ENCODE results near the gene OLFML2B. TPM values are rescaled to one million over a fixed set of nuclear protein-coding genes. Genes with fewer than 3 reads are reported as not detected.

The OLFML2B gene
- total RNA-seq, 2 donors from 2014 or later, result 0.75 to 1.00 TPM

DNA sequence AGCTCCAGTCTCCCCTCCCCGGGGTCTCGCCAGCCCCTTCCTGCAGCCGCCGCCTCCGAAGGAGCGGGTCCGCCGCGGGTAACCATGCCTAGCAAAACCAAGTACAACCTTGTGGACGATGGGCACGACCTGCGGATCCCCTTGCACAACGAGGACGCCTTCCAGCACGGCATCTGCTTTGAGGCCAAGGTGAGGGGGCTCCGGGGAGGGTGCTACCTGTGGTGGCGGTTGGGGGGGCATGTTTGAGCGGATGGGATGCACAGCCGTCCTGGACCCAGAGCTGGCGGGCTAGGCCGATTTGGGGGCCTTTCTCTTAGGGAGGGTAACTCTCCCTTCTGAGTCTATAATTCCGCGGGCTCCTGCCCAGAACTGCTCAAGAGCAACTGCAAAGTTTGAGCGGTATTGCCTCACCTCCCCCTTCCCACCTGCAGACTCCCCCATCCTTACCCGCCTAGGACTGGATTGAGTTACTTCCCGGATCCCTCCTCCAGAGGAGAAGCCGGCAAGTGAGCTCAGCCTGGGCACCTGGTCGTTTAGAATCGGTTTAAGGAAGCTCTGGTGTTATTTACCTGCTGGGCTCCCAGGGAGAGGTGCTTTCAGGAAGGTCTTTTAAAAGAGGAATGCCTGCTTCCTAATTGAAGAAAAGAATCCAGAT lies 46.6 kb upstream of the OLFML2B start:
- Histone ChIP-seq H3K4me1 (ENCODE audit: control insufficient read depth, insufficient read depth, low read length) (peaks cover 3% of the 10 kb centered on the region), H3K9ac (ENCODE audit: extremely low read depth, low read length, poor library complexity, severe bottlenecking) (peak overlapping the region; percentile 4), H3K27me3 (ENCODE audit: control insufficient read depth, insufficient read depth, low read length, poor library complexity, severe bottlenecking) (peaks cover 37% of the 10 kb centered on the region), H3K9me3 (ENCODE audit: control insufficient read depth, low read length) (peaks cover 10% of the 10 kb centered on the region), H3K27ac (ENCODE audit: low read depth, low read length) (no peak overlapping the region), H3K36me3 (ENCODE audit: control insufficient read depth, insufficient read depth, low read length) (no peaks in the 10 kb centered on the region), H3K4me3 (ENCODE audit: low read length) (peak overlapping the region; percentile 80)
- Mint-ChIP-seq H3K9me3 (peaks cover 2% of the 10 kb centered on the region), H3K27ac (no peak overlapping the region), H3K4me3 (peak overlapping the region; percentile 71), H3K27me3 (ENCODE audit: insufficient read depth) (peaks cover 17% of the 10 kb centered on the region), H3K4me1 (peaks cover 15% of the 10 kb centered on the region), H3K36me3 (ENCODE audit: low read depth) (peaks cover 1% of the 10 kb centered on the region)
- 0% methylated on average over 8 to 29 of the region's 29 CpGs for WGBS, 2 experiments (ENCODE audit: insufficient coverage in 1 of 2, insufficient read length in 1 of 2)
- DNase-seq, result peak; percentile 84
- TF ChIP-seq, protein P1, sequence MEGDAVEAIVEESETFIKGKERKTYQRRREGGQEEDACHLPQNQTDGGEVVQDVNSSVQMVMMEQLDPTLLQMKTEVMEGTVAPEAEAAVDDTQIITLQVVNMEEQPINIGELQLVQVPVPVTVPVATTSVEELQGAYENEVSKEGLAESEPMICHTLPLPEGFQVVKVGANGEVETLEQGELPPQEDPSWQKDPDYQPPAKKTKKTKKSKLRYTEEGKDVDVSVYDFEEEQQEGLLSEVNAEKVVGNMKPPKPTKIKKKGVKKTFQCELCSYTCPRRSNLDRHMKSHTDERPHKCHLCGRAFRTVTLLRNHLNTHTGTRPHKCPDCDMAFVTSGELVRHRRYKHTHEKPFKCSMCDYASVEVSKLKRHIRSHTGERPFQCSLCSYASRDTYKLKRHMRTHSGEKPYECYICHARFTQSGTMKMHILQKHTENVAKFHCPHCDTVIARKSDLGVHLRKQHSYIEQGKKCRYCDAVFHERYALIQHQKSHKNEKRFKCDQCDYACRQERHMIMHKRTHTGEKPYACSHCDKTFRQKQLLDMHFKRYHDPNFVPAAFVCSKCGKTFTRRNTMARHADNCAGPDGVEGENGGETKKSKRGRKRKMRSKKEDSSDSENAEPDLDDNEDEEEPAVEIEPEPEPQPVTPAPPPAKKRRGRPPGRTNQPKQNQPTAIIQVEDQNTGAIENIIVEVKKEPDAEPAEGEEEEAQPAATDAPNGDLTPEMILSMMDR (conservative IDR thresholded peaks at IDR 0.05), result peak; percentile 13

DNA sequence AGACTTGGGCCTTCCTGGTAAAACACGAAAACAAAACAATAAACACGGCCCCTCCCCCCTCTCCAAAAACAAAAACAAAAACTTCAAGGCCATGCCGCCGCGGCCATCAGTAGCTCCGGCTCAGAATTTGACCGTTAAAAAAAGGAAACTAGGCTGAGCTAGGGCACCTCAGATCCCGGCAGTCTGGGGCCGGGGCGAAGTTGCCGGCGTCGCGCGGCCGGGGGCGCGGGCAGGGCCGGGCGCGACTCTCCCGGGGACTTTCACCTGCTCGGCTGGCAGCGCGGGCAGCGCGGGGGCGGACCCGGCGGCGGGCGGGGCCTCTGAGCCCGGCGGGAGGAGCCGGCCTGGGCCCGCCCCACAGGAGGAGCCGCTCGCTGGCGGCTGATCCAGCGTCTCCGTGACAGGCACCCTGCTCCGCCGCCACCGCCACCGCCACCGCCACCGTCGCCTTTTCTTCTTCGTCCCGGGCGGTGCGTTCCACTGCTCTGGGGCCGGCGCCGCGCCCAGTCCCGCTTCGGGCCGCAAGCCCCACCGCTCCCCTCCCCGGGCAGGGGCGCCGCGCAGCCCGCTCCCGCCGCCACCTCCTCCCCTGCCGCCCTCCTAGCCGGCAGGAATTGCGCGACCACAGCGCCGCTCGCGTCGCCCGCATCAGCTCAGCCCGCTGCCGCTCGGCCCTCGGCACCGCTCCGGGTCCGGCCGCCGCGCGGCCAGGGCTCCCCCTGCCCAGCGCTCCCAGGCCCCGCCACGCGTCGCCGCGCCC lies 45.8 kb upstream of the OLFML2B start, which contains the start of gene NOS1AP:
Gene NOS1AP, plus strand, starts transcription at position 358 of the 760 bp plus-strand sequence. CDS start 487 bp downstream, outside the sequence.
- peak within 1 kb of the TSS; percentile 80 for H3K4me3 ChIP-seq (ENCODE audit: low read length)
- H3K9me3 Mint-ChIP-seq, result peaks cover under 1% of the 10 kb centered on the region
- H3K27me3 ChIP-seq (ENCODE audit: control insufficient read depth, insufficient read depth, low read length, poor library complexity, severe bottlenecking), result peaks cover 37% of the 10 kb centered on the region
- H3K9me3 ChIP-seq (ENCODE audit: control insufficient read depth, low read length), result peaks cover 5% of the 10 kb centered on the region
- peak within 1 kb of the TSS; percentile 71 for H3K4me3 Mint-ChIP-seq
- peaks cover under 1% of the 10 kb centered on the region for H3K36me3 Mint-ChIP-seq (ENCODE audit: low read depth)
- WGBS, 2 experiments (ENCODE audit: insufficient coverage in 1 of 2, insufficient read length in 1 of 2), result 0 to 1% methylated on average over 31 to 95 of the region's 95 CpGs
- H3K27ac ChIP-seq (ENCODE audit: low read depth, low read length), result no peak within 1 kb of the TSS
- H3K9ac ChIP-seq (ENCODE audit: extremely low read depth, low read length, poor library complexity, severe bottlenecking), result peak within 1 kb of the TSS; percentile 4
- H3K36me3 ChIP-seq (ENCODE audit: control insufficient read depth, insufficient read depth, low read length), result no peaks in the 10 kb centered on the region
- peaks cover 19% of the 10 kb centered on the region for H3K4me1 Mint-ChIP-seq
- DNase-seq, result peak; percentile 94
- no peak within 1 kb of the TSS for H3K27ac Mint-ChIP-seq
- H3K4me1 ChIP-seq (ENCODE audit: control insufficient read depth, insufficient read depth, low read length), result peaks cover 3% of the 10 kb centered on the region
- peaks cover 17% of the 10 kb centered on the region for H3K27me3 Mint-ChIP-seq (ENCODE audit: insufficient read depth)
- TF ChIP-seq, protein P1 (conservative IDR thresholded peaks at IDR 0.05), result no peak

DNA sequence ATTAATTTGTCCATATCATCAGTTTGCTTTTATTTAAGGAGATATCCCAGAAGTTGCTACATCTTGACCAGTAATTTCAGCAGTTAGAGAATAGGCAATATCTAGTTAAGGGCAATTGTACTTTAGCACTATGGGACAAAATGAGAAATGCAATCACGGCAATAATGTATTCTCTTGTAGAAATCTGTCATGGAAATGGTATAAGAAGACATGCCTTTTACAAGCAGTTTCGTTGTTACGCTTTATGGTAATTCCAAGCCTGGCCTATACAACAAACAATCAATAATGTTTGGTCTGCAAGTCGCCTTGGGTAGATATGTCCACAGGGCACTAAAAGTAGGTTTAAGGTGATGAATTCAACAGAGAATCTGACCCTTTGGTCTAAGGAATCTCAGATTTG lies 44.6 kb upstream of the OLFML2B start:
- Mint-ChIP-seq H3K4me1 (peaks cover 19% of the 10 kb centered on the region), H3K9me3 (no peaks in the 10 kb centered on the region), H3K27ac (no peak overlapping the region), H3K27me3 (ENCODE audit: insufficient read depth) (peaks cover 17% of the 10 kb centered on the region), H3K4me3 (no peak overlapping the region), H3K36me3 (ENCODE audit: low read depth) (no peaks in the 10 kb centered on the region)
- Histone ChIP-seq H3K36me3 (ENCODE audit: control insufficient read depth, insufficient read depth, low read length) (no peaks in the 10 kb centered on the region), H3K9me3 (ENCODE audit: control insufficient read depth, low read length) (no peaks in the 10 kb centered on the region), H3K9ac (ENCODE audit: extremely low read depth, low read length, poor library complexity, severe bottlenecking) (no peak overlapping the region), H3K4me1 (ENCODE audit: control insufficient read depth, insufficient read depth, low read length) (peaks cover 3% of the 10 kb centered on the region), H3K27me3 (ENCODE audit: control insufficient read depth, insufficient read depth, low read length, poor library complexity, severe bottlenecking) (peaks cover 37% of the 10 kb centered on the region), H3K4me3 (ENCODE audit: low read length) (no peak overlapping the region), H3K27ac (ENCODE audit: low read depth, low read length) (no peak overlapping the region)
- TF ChIP-seq, protein P1 (conservative IDR thresholded peaks at IDR 0.05), result no peak
- no peak for DNase-seq
- 94 to 100% methylated on average over 2 to 4 of the region's 4 CpGs for WGBS, 2 experiments (ENCODE audit: insufficient coverage in 1 of 2, insufficient read length in 1 of 2)
